GM19035 (cell line): ENCODE data around the gene STAC.

Source experiments
- ATAC-seq: cut with Tn5 transposase; IDR thresholded peaks from one replicate; pipeline ENCODE4 v1.9.1; 2021; ENCODE audit not compliant: unreplicated experiment

STAC gene

DNA sequence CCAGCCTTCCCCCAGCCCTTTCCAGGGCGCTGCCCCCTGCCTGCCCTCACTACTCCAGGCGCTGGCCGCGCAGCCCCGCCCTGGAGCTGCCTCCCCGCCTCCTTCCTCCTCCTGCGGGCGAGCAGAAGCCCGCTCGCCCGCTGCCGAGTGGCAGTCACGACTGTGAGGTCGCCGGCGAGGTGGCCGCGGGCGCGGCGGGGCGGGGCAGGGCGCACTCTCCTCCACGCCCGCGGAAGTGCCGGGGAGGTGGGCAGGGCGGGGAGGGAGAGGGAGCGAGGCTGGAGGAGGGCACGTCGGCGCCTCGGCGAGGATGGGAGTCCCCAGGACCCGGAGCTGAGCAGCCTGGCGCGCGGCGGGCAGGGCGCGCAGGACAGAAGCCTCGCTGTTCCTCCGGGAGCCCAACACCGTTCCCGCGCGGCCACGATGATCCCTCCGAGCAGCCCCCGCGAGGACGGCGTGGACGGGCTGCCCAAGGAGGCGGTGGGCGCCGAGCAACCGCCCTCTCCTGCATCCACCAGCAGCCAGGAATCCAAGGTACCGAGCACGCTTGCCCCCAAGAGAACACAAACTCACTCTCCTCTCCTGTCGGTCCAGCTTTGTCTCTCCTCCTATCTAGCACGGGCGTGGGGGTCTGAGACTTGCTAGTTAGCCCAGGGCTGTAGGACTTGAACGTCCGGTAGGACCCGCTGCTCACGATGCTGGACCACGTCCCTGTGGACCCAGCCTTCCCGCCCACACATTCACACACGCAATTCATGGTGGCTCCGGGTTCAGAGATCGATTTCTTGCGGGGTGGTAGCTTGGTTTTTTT lies at the start of gene STAC:
STAC (plus strand) TSS at position 284 of the 811 bp plus-strand sequence; CDS start at position 424, 140 bp downstream.
- no peak for ATAC-seq

DNA sequence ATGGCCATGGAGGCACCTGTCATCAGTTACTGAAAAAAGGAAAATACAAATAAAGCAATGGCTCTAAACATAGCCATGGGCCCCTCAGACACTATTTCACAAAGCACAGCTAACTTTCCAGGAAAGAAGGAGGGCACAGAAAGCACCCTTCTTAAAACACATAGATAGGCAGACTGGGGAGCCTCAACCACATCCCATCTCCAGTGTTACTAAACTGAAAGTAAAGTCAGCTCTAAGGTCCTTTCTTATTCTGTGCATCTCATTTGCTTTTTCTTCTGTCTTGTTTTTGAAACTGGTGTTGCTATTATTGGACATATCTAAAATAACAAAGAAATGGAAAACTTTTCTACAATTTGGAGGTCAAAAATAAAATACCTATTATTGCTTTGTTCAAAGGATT lies 48.2 kb upstream of the STAC start:
- ATAC-seq, result no peak

- ATAC-seq, result no peak
These were observed 18.1 kb upstream of the STAC start for GRCh38 chr3:36362216-36362615.

- no peak for ATAC-seq
These were observed 17.3 kb upstream of the STAC start for GRCh38 chr3:36362973-36363372.

DNA sequence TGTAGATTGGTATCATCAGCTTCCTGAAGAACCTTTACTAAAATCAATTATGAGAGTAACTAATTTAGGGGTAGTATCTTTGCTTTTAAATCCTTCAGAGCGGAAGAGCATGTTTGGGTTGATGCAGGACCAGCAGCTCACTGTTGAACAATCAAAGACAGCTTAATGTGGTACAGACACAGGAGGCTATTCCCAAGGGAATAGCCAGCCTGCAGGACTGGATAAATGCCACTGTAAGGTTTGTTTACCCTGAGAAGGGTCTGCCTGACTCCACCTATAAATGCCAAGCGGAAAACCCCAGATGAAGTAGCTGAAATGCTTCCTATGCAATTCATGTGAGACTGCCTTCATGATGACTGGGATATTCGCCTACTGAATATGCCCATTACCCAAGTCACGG lies 16.0 kb upstream of the STAC start:
- no peak for ATAC-seq

DNA sequence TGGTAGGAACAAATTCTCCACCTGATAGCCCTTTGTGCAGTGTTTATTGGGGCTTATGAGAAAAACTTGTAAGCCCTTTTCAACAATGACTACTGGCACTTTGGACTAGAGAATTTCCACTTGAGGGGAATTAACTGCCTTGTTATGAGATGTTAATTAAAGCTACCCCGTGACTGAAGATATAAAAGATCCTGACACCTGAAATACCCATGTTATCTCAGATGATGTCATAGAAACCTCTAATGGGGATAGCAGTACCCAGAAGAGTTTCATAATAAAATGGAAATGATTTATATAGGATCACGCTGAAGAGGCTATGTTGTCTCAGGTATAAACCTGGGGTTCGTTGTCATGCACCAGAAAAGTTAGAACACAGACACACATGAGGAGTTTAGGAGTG lies 14.5 kb upstream of the STAC start:
- no peak for ATAC-seq

GRCh38 chr3:36366308-36366707 lies 14.0 kb upstream of the STAC start:
- ATAC-seq, result no peak

DNA sequence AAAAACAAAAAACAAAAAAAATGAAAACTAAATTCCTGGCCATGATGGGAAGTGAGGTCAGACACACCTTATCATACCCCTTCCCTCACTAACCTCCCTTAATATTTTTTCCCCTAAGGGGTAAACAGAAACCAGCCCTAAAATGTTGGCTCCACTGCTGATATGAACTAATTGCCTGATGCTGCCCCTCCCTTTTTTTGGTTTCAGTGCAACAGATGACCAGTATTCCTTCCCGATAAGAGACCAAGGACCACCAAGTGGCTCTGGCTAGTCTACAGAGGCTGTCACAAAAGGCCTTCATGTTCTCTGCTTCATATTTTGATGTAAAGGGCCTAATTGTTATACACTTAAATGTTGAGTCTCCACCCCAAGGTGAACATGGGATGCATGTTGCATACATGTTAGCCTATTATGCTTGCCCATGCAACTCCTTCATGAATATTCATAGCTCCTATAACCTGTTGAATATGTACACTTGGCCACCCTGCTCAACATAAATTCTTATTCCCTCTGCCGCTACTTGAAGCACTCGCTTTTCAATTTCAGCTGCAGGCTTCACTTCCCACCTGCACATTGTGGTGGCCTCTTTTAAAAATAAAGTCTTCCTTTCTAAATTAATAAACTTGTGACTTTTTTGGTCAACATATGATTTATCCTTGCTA lies 12.3 kb upstream of the STAC start:
- ATAC-seq, result no peak

DNA sequence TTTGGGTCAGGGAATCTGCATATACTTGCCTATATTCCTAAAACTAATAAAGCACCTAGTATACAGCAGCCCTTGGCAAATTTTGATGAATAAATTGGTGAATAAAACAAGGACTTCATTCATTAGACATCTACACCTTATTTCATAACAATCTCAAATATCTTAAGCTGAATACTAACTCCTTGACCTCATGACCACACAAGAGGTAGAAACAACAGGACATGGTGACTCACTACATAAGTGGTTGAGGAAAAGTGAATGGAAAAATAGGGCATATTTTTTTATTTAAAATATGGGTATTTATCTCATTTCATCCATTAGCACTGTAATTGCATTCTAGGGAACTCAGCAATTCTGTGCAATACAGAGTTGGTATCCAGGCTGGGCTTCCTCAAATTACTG lies 7.8 kb upstream of the STAC start:
- no peak for ATAC-seq

GRCh38 chr3:36373084-36373483 lies 7.2 kb upstream of the STAC start:
- no peak for ATAC-seq

GRCh38 chr3:36373666-36374065 lies 6.6 kb upstream of the STAC start:
- no peak for ATAC-seq

- no peak for ATAC-seq
These were observed 458 bp upstream of the STAC start for GRCh38 chr3:36379872-36380220.

DNA sequence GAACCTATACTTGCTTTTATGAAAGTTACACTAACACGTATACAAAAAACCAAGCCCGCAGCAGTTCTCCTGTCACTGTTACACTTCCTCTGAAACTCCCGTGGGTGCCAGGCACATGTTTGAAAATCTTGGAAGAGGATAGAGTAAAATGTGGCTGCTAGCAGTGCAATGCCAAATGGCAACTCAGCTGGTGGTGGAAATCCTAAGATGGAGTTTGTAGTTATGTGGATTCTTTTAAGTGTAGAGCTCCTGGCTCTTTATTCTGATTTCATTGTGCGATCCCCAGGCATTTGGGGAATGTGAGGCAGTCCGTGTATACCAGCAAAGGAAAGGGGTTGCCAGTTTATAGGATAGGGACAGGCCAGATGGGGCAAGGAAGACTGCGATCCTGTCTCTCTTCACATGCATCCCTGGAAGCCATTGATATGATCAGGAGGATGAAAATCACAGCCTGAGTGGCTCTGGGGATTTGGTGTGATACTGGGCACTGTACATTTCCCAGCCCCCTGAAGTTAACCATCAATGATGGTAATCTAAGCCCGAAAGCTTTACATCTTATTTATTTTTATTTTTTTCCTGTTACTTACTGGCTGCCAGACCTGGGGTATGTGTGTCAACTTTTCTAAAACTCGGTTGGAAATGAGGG lies 1.1 kb downstream of the STAC start:
- no peak for ATAC-seq

DNA sequence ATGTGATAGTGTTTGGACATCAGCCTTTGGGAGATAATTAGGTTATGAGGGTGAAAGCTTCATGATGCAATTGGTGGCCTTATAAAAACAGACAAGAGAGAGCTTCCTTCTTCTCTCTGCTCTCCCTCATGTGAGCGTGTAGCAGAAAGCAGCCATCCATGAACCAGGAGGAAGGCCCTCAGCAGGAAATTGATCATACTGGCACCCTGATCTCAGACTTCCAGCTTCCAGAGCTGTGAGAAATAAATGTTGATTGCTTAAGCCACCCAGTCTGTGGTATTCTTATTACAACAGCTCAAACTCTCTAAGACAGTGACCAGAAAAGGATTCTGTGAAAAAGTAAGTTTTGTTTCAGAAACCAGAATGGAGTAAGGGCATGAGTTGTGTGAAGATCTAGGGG lies 13.3 kb downstream of the STAC start:
- ATAC-seq, result no peak

DNA sequence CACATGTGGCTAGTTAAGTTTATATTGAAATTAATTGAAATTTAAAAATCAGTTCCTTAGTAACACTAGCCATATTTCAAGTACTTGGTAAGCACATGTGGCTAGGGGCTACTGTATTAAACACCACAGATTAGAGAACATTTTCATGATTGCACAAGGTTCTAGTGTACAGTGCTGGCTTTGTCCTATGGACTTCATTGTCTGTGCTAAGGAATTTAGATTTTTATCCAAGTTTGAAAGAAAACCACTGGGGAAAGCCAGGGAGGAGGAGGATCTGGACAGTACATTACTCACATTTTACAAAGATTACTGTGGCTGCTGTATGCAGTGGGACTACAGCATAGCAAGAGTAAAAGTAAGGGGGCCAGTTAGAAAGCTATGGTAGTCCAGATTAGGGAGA lies 13.9 kb downstream of the STAC start:
- no peak for ATAC-seq

DNA sequence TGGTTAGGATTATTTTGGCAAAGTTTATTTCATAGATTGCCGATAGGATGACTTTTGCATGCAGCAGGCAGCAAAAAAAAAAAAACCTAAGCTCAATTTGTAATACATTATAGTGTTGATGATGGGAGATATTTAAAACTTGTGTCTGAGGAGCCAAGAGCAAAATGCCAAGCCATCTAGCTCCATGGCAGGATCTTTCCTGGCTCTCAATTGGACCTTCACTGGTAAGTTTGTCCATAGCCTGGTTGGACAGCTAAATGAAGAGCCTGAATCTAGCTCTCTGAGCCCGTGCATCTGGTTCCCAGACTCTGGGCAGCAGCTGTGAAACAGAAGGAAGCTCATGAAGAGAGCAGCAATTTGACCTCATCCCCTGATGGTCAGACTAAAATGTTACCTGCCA lies 17.5 kb downstream of the STAC start:
- no peak for ATAC-seq

DNA sequence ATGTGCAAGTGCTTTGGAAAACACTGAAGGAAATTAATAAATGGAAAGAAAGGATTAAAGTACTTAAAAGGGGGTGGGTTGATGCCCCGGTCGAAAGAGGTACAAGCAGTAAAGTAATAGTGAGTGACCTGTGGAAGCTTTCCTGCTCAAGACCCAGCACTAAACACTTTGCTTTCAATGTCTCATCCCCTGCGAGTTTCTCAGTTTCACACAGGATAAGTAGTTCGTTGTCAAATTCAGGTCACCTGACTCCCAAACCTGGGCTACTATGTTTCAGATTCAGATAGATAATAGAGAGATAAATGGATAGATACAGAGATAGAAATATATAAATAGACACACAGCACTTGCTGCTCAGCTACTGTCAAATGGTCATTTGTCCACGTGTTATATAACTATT lies 19.6 kb downstream of the STAC start:
- no peak for ATAC-seq

DNA sequence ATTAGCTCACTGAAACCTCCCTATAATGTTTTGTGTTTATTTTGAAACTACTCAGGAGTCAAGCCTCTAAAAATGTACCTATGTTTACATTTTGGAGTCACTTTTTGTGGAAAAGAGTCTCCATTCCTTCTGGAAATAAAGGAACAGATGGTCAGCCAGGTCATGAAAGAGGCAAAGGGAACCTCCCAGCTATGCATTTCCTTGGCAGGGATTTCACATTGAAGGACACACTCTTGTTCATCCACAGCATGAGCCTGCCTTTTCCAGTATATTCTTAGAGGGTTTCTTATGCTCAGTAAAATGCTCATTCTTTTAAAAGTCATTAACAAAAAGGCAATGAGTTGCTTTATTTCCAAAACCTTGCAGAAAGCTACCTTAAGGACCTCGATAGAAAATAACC lies 20.8 kb downstream of the STAC start:
- no peak for ATAC-seq

DNA sequence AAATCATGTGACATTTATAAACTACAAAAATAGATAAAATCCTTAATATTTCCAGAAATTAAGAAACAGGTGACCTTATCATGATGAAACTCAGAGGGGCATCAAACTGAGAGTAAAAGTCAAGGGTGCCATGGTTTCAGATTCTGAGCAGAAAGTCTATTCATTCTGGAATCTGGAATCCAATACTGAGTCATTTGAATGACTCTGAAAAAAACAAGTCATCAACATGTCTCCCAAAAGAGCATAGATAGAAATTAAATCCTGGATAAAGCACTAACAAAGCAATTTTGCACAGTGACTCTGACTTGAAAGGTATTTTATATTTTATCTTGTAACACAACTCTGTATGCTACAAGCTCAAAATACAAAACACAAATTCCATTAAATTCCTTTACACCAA lies 23.4 kb downstream of the STAC start:
- ATAC-seq, result no peak

GRCh38 chr3:36405190-36405589 lies 24.9 kb downstream of the STAC start:
- no peak for ATAC-seq

DNA sequence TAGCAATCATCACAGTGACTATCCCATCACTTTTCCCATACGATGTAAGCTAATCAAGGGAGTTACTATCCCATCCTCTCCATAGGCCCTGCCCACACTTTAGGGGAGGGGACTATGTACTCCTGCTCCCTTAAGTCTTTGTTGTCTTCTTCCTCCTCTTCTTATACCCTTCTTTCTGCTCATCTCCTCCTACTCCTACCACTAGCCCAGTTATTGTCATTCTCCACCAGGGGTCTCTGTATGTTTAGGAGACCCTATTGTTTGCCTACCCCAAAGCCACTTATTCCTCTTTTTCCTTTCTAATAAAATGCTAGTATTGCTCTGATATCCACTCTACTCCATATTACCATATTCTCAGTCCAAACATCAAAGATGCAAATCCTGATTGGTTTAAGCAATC lies 27.8 kb downstream of the STAC start:
- ATAC-seq, result no peak

DNA sequence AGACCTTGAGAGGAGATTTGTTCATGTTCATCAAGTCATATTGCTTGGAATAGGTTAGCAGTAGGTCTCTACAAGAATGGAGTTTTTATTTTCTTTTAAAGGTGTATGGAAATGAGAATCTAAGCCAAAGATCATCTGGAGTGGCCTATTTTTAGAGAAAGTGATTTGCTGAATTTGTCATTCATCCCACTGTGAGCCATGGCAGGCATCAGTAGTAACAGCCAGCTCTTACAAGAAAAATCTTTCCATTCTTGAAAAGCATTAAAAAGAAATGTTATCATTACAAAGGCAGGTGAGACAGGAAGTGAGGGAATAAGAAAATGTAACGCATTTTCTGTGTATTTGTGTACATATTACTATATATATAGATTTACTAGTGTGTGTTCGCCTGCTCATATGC lies 29.6 kb downstream of the STAC start:
- no peak for ATAC-seq
